Measurements from ENCODE around the gene SREBF1. TPM values are rescaled to one million over a fixed set of nuclear protein-coding genes. Genes with fewer than 3 reads are reported as not detected.
A peak's percentile ranks its signal among the peaks of the same experiment; 100 is the strongest.

Gene SREBF1
- total RNA-seq, 1 donor from 2014 or later, result 51.6 TPM

DNA sequence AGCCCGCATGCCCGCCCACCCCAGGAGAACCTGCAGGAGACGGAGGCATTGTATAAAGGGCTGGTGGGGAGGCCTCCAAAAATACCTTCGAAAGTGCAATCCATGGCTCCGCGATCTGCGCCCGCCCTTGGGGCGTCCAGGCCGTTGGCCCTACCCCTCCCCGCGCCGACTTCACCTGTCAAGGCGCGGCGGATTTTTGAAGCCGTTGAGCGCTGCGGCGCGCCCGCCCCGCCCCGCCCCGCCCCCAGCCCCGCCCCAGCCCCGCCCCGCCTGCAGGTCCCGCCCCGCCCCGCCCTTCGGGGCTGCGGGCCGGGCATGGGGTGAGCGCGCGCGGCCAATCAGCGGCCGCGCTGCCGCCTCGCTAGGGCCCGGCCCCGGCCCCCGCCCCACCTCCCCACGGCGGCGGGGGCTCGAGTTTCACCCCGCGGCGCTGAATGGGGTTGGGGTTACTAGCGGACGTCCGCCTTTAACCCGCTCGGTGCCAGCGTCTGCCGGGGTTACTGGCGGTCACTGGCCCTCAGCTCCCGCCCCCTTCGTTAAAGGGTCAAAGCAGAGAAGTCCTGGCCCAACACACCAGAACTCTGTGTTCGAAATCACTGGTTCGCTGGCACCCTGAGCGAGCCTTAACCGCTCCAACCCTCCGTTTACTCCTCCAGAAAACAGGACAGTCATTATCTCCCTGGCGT, 13.2 kb downstream of the SREBF1 start:
- DNase-seq (ENCODE audit: low read depth) (peak; percentile 62), FAIRE-seq (no peak)
- Histone ChIP-seq H3K27me3 (ENCODE audit: control insufficient read depth, insufficient read depth, low read length) (no peaks in the 10 kb centered on the region), H3K36me3 (ENCODE audit: control insufficient read depth, insufficient read depth, low read length) (peaks cover 31% of the 10 kb centered on the region), H3K4me3 (ENCODE audit: low read depth, low read length) (peak overlapping the region; percentile 49)
- TF ChIP-seq, protein P1, sequence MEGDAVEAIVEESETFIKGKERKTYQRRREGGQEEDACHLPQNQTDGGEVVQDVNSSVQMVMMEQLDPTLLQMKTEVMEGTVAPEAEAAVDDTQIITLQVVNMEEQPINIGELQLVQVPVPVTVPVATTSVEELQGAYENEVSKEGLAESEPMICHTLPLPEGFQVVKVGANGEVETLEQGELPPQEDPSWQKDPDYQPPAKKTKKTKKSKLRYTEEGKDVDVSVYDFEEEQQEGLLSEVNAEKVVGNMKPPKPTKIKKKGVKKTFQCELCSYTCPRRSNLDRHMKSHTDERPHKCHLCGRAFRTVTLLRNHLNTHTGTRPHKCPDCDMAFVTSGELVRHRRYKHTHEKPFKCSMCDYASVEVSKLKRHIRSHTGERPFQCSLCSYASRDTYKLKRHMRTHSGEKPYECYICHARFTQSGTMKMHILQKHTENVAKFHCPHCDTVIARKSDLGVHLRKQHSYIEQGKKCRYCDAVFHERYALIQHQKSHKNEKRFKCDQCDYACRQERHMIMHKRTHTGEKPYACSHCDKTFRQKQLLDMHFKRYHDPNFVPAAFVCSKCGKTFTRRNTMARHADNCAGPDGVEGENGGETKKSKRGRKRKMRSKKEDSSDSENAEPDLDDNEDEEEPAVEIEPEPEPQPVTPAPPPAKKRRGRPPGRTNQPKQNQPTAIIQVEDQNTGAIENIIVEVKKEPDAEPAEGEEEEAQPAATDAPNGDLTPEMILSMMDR (IDR thresholded peaks at IDR 0.05; ENCODE audit: insufficient read depth, low read length, severe bottlenecking), result no peak

DNA sequence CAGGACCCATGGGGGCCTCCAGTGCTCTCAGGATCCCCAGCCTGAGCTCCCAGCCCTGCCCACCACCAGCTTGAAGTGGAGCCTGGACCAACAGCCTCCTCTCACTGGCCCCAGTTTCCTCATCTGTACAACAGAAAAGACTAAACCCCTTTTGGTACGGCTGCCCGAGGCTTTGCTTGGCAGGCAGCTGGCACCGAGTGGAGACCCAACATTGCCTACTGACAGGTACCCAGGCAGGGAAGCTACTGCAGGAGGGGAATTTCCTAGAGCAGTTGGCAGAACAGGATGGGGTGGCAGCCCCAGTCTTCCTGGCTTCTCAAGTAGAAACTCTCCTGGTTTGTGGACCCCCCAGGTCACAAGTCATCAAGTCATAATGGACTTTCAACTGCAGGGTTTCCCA, 14.2 kb downstream of the SREBF1 start:
- Histone ChIP-seq H3K27me3 (ENCODE audit: control insufficient read depth, insufficient read depth, low read length) (no peaks in the 10 kb centered on the region), H3K36me3 (ENCODE audit: control insufficient read depth, insufficient read depth, low read length) (peaks cover 36% of the 10 kb centered on the region), H3K4me3 (ENCODE audit: low read depth, low read length) (peak overlapping the region; percentile 49)
- no peak for DNase-seq (ENCODE audit: low read depth)
- TF ChIP-seq, protein P1 (IDR thresholded peaks at IDR 0.05; ENCODE audit: insufficient read depth, low read length, severe bottlenecking), result no peak
- no peak for FAIRE-seq

DNA sequence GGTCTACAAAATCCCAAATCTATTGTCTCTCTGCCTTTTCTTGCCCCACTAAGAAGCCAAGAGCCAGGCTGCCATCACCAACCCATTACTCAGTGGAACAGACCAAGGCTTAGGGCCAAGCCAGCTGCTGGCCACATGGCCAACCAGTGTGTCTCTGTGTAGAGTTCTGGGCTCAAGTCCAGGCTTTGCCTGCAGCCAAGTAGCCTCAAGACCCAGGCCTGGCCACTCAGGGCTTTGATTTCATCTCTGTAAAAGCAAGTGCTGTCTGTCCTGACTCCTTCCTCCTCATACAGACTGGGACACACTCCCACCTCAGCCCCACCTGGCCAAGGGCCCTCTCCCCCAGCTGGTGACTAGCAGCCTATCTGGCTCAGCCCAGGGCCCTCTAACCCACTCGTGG, 14.6 kb downstream of the SREBF1 start:
- TF ChIP-seq, protein P1 (IDR thresholded peaks at IDR 0.05; ENCODE audit: insufficient read depth, low read length, severe bottlenecking), result no peak
- peak overlapping the region; percentile 49 for H3K4me3 ChIP-seq (ENCODE audit: low read depth, low read length)
- DNase-seq (ENCODE audit: low read depth) (no peak), FAIRE-seq (no peak)
- no peaks in the 10 kb centered on the region for H3K27me3 ChIP-seq (ENCODE audit: control insufficient read depth, insufficient read depth, low read length)
- peaks cover 39% of the 10 kb centered on the region for H3K36me3 ChIP-seq (ENCODE audit: control insufficient read depth, insufficient read depth, low read length)

DNA sequence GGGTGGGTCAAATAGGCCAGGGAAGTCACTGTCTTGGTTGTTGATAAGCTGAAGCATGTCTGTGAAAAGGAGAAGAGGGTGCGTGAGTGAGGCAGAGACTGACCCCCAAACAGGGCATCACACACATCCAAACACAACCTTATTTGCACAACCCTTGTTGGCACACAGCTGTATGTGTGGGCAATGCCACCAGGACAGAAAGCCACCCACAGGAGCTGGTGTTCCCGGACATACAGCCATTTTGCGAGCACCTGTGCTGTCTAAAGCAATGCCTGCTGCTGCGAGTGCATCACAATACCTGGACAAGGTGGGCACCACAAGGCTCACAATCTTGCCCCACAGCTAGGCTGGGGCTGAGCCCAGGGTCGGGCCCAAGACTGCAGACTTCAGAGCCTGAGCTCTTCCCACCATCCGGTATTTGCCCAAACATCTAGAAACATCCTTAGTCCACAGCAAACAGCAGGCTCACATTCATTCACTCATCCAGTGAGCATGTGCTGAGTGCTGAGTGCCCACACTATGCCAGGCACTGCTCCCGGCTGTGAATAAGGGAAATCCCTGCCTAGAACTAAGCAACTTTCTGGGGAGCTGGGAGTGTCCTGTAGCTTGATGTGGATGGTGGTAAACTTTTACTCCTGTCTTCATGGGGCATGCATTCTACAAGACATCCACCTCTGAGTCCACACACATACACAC, 16.2 kb downstream of the SREBF1 start:
- peak; percentile 47 for FAIRE-seq
- no peak overlapping the region for H3K4me3 ChIP-seq (ENCODE audit: low read depth, low read length)
- TF ChIP-seq, protein P1 (IDR thresholded peaks at IDR 0.05; ENCODE audit: insufficient read depth, low read length, severe bottlenecking), result no peak
- no peak for DNase-seq (ENCODE audit: low read depth)
- H3K36me3 ChIP-seq (ENCODE audit: control insufficient read depth, insufficient read depth, low read length), result peaks cover 52% of the 10 kb centered on the region
- no peaks in the 10 kb centered on the region for H3K27me3 ChIP-seq (ENCODE audit: control insufficient read depth, insufficient read depth, low read length)

DNA sequence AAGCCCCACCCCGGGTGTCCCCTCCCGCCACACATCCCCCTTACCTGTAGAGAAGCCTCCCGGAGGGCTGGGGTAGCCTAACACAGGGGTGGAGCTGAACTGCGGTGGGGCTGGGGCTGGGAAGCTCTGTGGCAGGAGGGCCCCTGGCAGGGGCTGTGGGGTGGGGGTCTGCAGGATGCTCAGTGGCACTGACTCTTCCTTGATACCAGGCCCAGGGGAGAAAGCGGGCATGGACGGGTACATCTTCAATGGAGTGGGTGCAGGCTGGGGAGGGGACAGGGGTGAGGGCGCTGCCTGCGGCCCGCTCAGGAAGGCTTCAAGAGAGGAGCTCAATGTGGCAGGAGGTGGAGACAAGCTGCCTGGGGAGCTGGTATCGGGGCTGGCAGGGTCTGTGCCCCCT, 16.7 kb downstream of the SREBF1 start:
- DNase-seq (ENCODE audit: low read depth) (no peak), FAIRE-seq (no peak)
- Histone ChIP-seq H3K27me3 (ENCODE audit: control insufficient read depth, insufficient read depth, low read length) (no peaks in the 10 kb centered on the region), H3K4me3 (ENCODE audit: low read depth, low read length) (no peak overlapping the region), H3K36me3 (ENCODE audit: control insufficient read depth, insufficient read depth, low read length) (peaks cover 57% of the 10 kb centered on the region)
- TF ChIP-seq, protein P1 (IDR thresholded peaks at IDR 0.05; ENCODE audit: insufficient read depth, low read length, severe bottlenecking), result no peak
